NB4 (cell line): ENCODE results near the gene SLK.

Source experiments
- DNase-seq: peaks from one replicate; pipeline ENCODE4 v3.0.0; 2010; ENCODE audit warnings: low read depth
- H3K4me3 ChIP-seq: one replicate; pipeline ENCODE4 v1.5.1; 2011; ENCODE audit warnings: mild to moderate bottlenecking, low read depth, low read length, moderate library complexity
- MYC ChIP-seq: IDR thresholded peaks from 2 replicates; pipeline ENCODE4 v1.6.1; 2011; ENCODE audit warnings: low read depth, low read length
- POLR2A ChIP-seq: IDR thresholded peaks from 2 replicates; pipeline ENCODE4 v1.6.1; 2011; ENCODE audit warnings: mild to moderate bottlenecking; ENCODE audit not compliant: insufficient read length; ENCODE audit errors: extremely low read depth
- TF ChIP-seq, protein P1 (sequence below): IDR thresholded peaks from one replicate; pipeline ENCODE4 v1.5.1; 2012; ENCODE audit warnings: low read depth, low read length
- TF ChIP-seq, protein P2 (sequence below): IDR thresholded peaks from 2 replicates; pipeline ENCODE4 v1.6.1; 2011; ENCODE audit warnings: low read depth, low read length

The SLK gene

DNA sequence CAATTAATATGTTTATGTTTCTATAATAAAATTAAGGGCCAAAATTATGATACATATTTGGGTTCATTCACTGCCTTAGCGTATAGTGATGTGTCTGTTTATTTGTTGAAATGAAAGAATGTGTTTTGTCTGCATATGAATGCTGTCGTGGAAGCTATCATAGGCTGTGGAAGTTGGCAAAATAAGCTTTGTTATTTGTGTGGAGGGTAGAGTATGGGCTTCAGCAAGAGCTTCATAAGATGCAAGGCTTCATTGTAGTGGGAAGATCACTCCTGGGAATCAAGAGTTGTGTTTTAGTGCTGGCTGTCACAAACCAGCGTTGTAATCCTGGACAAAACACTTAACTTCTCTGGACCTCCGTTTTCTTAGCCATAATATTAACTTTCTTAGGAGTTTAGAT is 2.5 kb downstream of the SLK start:
- peak overlapping the region; percentile 93 for H3K4me3 ChIP-seq
- peak; percentile 30 for DNase-seq
- TF ChIP-seq MYC (no peak), POLR2A (no peak)
- TF ChIP-seq, protein P1, sequence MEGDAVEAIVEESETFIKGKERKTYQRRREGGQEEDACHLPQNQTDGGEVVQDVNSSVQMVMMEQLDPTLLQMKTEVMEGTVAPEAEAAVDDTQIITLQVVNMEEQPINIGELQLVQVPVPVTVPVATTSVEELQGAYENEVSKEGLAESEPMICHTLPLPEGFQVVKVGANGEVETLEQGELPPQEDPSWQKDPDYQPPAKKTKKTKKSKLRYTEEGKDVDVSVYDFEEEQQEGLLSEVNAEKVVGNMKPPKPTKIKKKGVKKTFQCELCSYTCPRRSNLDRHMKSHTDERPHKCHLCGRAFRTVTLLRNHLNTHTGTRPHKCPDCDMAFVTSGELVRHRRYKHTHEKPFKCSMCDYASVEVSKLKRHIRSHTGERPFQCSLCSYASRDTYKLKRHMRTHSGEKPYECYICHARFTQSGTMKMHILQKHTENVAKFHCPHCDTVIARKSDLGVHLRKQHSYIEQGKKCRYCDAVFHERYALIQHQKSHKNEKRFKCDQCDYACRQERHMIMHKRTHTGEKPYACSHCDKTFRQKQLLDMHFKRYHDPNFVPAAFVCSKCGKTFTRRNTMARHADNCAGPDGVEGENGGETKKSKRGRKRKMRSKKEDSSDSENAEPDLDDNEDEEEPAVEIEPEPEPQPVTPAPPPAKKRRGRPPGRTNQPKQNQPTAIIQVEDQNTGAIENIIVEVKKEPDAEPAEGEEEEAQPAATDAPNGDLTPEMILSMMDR: no peak
- TF ChIP-seq, protein P2, sequence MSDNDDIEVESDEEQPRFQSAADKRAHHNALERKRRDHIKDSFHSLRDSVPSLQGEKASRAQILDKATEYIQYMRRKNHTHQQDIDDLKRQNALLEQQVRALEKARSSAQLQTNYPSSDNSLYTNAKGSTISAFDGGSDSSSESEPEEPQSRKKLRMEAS: no peak

DNA sequence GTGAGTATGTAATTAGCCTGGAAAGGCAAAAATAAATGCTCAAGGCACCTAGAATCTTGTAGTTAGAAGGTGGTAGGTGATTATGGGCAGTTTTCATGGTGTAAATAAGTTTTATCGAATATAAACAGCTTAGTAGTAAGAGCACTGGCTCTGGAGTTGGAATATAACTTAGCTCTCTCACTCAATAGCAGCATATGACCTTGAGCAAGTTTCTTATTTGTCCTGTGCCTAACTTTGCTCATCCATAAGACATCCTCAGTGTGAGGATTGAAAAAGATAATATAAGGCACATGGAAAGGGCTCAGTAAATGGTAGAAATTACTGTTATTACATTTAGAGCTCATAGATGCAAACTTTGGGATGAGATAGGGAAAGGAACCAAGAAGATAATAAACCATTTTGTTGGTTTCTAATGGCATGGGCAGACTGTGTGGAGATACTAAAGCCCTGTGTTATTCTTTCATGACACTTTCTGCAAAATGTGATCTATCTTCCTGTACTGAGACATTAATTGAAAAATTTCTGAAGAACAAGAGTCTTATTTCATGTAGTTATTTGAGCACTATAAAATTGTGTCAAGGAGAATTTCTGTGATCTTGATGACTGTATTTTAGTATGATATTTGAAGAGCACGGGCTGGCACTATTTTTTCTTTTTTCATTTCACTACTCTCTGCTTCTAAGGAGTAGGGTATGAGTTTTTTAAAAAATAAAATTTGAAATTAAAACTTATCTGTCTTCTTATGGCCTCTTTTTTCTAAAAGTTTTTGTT is 3.1 kb downstream of the SLK start:
- H3K4me3 ChIP-seq: peak overlapping the region; percentile 93
- TF ChIP-seq, protein P2: no peak
- TF ChIP-seq MYC (no peak), POLR2A (no peak)
- TF ChIP-seq, protein P1: no peak
- DNase-seq: no peak

DNA sequence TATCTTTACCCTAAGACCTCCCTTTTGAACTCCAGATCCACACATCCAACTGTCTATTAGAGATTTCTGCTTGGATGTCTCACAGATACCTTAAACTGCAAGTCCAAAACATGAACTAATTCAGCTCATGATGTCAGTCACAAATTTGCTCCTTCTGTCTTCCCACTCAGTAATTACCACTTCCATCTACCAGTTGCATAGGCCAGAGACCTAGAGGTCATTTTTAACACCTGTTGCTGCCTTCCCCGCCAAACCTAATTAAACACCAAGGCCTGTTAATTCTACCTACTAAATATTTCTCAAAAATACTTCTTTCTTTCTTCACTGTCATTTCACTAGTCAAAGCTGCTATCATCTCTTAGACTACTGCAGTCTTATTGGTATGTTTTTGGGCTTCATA is 8.2 kb downstream of the SLK start:
- DNase-seq: no peak
- no peak for TF ChIP-seq MYC
- TF ChIP-seq, protein P2: no peak
- TF ChIP-seq, protein P1: no peak
- H3K4me3 ChIP-seq: no peak overlapping the region

DNA sequence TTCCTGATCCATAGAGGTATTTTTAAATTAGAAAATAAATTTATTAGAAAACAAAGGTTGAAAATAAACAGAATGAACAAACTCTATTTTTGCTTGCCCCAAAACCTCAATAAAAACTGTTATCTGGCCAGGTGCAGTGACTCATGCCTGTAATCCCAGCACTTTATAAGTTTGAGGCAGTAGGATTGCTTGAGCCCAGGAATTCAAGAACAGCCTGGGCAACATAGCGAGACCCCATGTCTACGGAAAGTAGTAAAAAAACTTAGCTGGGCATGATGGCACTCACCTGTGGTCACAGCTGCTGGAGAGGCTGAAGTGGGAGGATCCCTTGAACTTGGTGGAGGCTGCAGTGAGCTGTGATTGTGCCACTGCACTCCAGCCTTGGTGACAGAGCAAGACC is 10.3 kb downstream of the SLK start:
- DNase-seq: no peak
- TF ChIP-seq, protein P2: no peak
- TF ChIP-seq POLR2A (no peak), MYC (no peak)
- TF ChIP-seq, protein P1: no peak
- H3K4me3 ChIP-seq: no peak overlapping the region

DNA sequence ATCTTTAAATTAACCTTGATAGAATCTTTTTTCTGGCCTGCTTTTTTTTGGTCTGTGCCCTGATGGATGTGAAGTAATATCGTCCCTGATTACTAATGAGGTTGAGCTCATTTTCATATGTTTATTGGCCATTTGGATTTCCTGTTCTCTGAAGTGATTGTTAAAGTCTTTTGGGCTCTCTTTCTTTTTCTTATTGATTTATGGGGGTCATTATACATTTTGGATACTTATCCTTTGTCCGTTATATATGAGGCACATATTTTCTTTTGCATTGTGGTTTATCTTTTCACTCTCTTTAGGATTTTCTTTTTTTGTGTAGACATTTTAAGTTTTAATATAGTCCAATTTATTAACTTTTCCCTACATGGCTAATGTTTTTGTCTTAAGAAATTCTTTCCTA is 12.6 kb downstream of the SLK start:
- TF ChIP-seq POLR2A (no peak), MYC (no peak)
- TF ChIP-seq, protein P1: no peak
- TF ChIP-seq, protein P2: no peak
- no peak for DNase-seq
- H3K4me3 ChIP-seq: no peak overlapping the region
